GM12872 (cell line): Measurements from ENCODE around the gene RP2.

Experiments used
- CTCF ChIP-seq: IDR thresholded peaks from 3 replicates; pipeline ENCODE4 v1.5.1; 2011; ENCODE audit warnings: low read depth, mild to moderate bottlenecking, low read length, moderate library complexity; ENCODE audit not compliant: insufficient read depth

RP2 gene

GRCh38 chrX:46918434-46918833 is 81.6 kb downstream of the RP2 start:
- no peak for TF ChIP-seq CTCF

DNA sequence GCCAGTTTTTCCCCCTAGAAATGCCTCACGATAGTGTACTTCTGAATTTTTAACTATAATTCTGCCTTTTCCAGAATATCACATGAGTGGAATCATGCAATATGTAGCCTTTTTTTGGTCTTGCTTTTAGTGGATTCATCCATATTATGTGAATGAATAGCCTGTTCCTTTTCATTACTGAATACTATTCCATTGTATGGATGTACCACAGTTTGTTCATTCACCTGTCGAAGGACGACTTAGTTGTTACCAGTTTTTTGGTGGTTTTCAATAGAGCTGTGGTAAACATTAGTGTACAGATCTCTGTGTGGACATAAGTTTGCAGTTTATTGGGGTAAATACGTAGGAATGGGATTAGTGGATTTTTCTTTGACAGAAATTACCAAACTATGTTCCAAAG is 83.4 kb downstream of the RP2 start:
- TF ChIP-seq CTCF = no peak

GRCh38 chrX:46922611-46923010 is 85.8 kb downstream of the RP2 start:
- TF ChIP-seq CTCF = no peak

GRCh38 chrX:46927718-46928117 is 90.9 kb downstream of the RP2 start:
- TF ChIP-seq CTCF = no peak

DNA sequence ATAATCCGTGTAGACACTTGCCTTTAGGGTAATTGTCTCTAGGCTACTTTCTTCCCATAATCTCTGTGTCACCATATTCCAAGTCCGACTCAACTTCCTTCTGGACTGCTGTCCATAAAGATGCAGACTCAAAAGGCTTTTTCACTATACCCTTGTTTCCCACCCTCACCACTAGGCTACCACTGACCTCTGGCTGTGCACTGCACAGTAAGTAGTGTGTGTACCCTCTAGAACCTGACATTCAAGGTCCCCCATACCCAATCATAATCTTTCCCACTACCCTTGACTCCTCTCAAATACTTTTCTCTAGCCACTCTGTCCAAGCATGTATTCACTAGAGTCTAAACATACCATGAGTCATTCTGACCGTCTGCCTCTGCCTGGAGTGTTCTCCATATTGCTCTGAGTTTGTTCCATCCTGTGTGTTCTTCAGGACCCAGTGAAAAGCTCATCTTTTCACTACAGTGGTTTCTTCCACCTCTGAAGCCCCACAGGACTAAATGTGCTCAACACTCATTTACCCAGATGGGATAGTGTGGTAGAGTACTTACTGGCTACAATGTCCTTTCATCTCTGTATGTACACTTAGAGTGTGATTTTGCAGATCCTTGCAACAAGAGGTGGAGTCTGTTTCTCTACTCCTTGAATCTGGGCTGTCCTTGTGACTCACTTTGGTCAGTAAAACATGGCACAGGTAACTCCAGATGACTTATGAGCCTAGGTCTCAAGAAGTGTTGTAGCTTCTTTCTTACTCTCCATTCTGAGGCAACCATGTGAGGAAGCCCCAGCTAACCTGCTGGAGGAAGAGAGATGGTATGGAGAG is 92.8 kb downstream of the RP2 start:
- 0 out of 3 replicates have a peak, but pooled peaks have one; percentile 4 for TF ChIP-seq CTCF
